Testis (tissue), 2 donors: ENCODE measurements around the gene ETS1.

ENCODE experiments used
- POLR2A ChIP-seq: fragments of 450-650 bp; IDR thresholded peaks from one replicate; pipeline ENCODE4 v1.6.1; 2017; ENCODE audit warnings: antibody characterized with exemption, mild to moderate bottlenecking, moderate library complexity
- TF ChIP-seq, protein P1 (sequence below), 3 experiments: fragments of 450-650 bp in 2 of 3; fragments of 200-600 bp in 1 of 3; sonication (generic) in 1 of 3; IDR thresholded peaks; one replicate each; pipeline ENCODE4 v1.5.1; 2016 to 2019; ENCODE audit warnings: antibody characterized with exemption in 3 of 3, mild to moderate bottlenecking in 2 of 3, moderate library complexity in 1 of 3

DNA sequence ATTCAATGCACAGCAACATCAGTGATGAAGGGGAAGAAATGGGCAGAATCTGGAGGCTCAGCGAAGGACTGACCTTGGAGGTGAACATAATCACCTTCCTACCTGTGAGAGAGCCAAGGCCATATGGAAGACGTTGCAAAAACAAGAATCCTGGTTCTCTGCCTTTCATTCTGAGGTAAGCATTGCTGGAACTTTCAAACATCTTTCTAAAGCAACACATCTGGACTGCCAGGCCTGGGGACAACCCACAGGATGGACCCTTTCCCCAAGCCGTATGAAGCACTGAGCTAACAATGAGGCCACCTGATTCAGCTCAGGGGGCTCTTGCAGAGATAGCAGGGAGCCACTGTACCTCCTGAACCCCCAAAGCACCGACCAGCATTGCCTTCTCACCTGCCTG is 70.5 kb downstream of the ETS1 start:
- TF ChIP-seq, protein P1, sequence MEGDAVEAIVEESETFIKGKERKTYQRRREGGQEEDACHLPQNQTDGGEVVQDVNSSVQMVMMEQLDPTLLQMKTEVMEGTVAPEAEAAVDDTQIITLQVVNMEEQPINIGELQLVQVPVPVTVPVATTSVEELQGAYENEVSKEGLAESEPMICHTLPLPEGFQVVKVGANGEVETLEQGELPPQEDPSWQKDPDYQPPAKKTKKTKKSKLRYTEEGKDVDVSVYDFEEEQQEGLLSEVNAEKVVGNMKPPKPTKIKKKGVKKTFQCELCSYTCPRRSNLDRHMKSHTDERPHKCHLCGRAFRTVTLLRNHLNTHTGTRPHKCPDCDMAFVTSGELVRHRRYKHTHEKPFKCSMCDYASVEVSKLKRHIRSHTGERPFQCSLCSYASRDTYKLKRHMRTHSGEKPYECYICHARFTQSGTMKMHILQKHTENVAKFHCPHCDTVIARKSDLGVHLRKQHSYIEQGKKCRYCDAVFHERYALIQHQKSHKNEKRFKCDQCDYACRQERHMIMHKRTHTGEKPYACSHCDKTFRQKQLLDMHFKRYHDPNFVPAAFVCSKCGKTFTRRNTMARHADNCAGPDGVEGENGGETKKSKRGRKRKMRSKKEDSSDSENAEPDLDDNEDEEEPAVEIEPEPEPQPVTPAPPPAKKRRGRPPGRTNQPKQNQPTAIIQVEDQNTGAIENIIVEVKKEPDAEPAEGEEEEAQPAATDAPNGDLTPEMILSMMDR (IDR thresholded peaks at IDR 0.05), result no peak
- TF ChIP-seq POLR2A, result no peak
